ENCODE measurements around the gene MACROH2A1. TPM values are rescaled to one million over a fixed set of nuclear protein-coding genes. Genes with fewer than 3 reads are reported as not detected.

MACROH2A1 gene
- total RNA-seq, 1 donor from 2014 or later = 190 TPM

DNA sequence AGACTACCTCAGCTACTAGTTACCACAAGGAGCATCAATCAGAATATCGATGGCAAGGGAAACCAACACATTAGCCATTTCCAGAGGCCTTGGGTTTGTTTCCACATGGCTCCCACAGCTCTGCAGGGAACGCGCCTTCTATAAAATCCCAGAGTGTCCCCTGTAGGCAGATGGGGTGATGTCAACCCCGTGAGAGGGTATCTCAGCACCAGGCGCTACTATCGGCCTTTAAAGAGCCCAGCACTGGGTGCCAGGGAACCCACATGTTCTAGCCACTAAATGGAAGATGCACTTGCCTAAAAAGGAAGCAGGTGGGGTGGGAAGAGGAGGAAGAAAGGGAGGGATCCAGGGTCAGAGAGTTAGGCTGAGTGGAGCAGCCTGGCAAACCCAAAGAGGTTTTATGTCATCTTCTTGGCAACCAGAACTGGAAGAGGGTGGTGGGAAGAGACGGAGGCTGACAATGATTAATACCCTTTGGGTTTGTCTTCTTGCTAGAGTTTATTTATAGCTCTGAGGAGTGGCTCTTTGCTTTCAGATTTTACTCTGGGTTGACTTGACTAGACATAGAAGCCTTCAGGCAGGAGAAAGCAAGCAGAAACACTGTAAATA lies 19.9 kb downstream of the MACROH2A1 start:
- DNase-seq (ENCODE audit: extremely low spot score in 2 of 2) = no peak
- TF ChIP-seq POLR2A (IDR thresholded peaks at IDR 0.05) (no peak), POLR2AphosphoS5 (IDR thresholded peaks at IDR 0.05; ENCODE audit: insufficient read depth in 1 of 2, low read depth in 1 of 2) (peak in 1 of 2 donors; percentile 35)
- TF ChIP-seq, protein P1, sequence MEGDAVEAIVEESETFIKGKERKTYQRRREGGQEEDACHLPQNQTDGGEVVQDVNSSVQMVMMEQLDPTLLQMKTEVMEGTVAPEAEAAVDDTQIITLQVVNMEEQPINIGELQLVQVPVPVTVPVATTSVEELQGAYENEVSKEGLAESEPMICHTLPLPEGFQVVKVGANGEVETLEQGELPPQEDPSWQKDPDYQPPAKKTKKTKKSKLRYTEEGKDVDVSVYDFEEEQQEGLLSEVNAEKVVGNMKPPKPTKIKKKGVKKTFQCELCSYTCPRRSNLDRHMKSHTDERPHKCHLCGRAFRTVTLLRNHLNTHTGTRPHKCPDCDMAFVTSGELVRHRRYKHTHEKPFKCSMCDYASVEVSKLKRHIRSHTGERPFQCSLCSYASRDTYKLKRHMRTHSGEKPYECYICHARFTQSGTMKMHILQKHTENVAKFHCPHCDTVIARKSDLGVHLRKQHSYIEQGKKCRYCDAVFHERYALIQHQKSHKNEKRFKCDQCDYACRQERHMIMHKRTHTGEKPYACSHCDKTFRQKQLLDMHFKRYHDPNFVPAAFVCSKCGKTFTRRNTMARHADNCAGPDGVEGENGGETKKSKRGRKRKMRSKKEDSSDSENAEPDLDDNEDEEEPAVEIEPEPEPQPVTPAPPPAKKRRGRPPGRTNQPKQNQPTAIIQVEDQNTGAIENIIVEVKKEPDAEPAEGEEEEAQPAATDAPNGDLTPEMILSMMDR (IDR thresholded peaks at IDR 0.05) = no peak
- H3K27me3 ChIP-seq = no peaks in the 10 kb centered on the region
- peak overlapping the region; percentile 41 for H3K27ac ChIP-seq
- intact Hi-C loops (cut with DNase I) = no loop called here
- H3K4me3 ChIP-seq = no peak overlapping the region
- H3K4me1 ChIP-seq = peaks cover 24% of the 10 kb centered on the region
- no peaks in the 10 kb centered on the region for H3K9me3 ChIP-seq
- H3K36me3 ChIP-seq = peaks cover 0 to 39% of the 10 kb centered on the region in 2 donors

DNA sequence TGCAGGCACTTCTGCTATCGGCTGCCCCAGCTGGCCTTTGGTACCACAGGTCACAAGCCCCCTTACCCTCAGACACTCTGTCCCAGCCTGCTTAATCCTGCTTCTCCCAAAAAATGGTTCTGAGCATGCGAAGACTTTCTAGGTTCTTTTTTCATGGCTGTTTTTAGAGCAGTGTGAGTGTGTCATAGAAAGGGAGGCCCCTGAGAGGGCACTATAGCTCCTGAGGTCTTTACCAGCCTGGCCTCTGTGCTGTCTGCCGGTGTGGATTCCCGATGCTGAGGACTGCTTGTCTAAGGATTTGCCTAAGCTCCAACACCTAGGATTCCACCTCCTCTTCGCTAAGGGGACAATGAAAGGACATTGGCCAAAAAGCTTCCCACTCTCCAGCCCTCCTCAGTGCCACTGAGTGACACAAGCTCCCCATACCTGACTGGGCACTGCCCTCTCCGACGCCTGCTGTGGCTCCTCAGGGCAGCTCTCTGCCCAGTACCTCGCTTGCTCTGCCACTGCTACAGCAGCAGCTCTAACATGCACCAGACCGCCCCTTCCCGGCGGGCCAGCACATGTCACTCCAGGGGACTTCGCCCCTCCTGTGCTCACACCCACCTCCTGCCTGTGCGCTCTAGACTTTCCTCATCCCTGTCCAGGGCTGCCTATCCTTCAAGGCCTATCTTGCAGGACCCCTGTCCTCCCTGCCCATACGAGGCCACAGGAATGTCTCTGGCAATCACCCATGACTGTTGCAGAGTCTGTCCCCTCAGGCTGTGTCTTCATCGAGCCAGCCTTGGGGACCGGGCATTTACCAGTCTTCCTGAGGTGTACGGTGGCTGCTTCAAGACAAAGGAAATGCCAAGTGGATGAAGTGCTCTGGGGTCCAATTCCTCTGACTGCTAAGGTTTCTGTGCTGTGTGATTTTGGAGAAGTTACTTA lies 21.0 kb downstream of the MACROH2A1 start:
- Histone ChIP-seq H3K27me3 (no peaks in the 10 kb centered on the region), H3K4me1 (peaks cover 31% of the 10 kb centered on the region), H3K36me3 (peaks cover 0 to 41% of the 10 kb centered on the region in 2 donors), H3K27ac (no peak overlapping the region), H3K4me3 (no peak overlapping the region), H3K9me3 (no peaks in the 10 kb centered on the region)
- intact Hi-C loops (cut with DNase I) = no loop called here
- DNase-seq (ENCODE audit: extremely low spot score in 2 of 2) = no peak
- TF ChIP-seq, protein P1 (IDR thresholded peaks at IDR 0.05) = no peak
- TF ChIP-seq POLR2AphosphoS5 (IDR thresholded peaks at IDR 0.05; ENCODE audit: insufficient read depth in 1 of 2, low read depth in 1 of 2) = no peak
- TF ChIP-seq POLR2A (IDR thresholded peaks at IDR 0.05) = no peak

DNA sequence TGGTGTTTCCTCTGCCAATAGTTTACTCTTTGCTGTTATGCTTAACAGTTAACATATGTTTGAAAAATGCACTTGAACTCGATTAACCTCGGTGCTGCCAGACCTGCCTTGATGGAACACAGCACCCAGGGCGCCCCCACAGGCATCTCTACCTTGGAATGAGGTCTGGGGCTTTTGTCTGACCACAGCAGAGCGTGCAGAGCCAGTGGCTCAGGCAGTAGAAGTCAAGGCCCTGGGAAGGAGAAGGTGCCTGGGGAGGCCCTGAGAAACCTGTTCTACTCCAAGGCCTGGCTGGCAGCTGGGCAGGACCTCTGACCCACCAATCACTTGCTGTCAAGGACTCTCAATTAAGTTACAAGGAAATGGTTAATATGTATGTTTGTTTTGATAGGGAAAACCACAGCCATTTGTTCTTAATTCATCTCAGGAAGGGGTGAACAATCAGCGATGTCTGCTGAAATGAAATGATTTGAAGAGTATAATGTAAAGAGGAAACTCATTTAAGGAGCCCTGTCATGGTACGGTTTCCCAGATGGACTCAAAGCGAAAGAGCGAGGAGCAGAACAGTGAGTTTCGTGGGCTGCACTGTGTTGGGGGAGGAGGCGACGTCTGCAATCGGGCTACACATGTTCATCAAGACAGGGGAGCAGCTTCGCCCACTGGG lies 21.9 kb downstream of the MACROH2A1 start:
- no peak overlapping the region for H3K27ac ChIP-seq
- TF ChIP-seq POLR2A (IDR thresholded peaks at IDR 0.05) (no peak), POLR2AphosphoS5 (IDR thresholded peaks at IDR 0.05; ENCODE audit: insufficient read depth in 1 of 2, low read depth in 1 of 2) (no peak)
- TF ChIP-seq, protein P1 (IDR thresholded peaks at IDR 0.05) = no peak
- H3K4me1 ChIP-seq = peaks cover 35% of the 10 kb centered on the region
- H3K27me3 ChIP-seq = no peaks in the 10 kb centered on the region
- no peak overlapping the region for H3K4me3 ChIP-seq
- intact Hi-C loops (cut with DNase I) = no loop called here
- no peak for DNase-seq (ENCODE audit: extremely low spot score in 2 of 2)
- peaks cover 0 to 41% of the 10 kb centered on the region in 2 donors for H3K36me3 ChIP-seq
- H3K9me3 ChIP-seq = no peaks in the 10 kb centered on the region

DNA sequence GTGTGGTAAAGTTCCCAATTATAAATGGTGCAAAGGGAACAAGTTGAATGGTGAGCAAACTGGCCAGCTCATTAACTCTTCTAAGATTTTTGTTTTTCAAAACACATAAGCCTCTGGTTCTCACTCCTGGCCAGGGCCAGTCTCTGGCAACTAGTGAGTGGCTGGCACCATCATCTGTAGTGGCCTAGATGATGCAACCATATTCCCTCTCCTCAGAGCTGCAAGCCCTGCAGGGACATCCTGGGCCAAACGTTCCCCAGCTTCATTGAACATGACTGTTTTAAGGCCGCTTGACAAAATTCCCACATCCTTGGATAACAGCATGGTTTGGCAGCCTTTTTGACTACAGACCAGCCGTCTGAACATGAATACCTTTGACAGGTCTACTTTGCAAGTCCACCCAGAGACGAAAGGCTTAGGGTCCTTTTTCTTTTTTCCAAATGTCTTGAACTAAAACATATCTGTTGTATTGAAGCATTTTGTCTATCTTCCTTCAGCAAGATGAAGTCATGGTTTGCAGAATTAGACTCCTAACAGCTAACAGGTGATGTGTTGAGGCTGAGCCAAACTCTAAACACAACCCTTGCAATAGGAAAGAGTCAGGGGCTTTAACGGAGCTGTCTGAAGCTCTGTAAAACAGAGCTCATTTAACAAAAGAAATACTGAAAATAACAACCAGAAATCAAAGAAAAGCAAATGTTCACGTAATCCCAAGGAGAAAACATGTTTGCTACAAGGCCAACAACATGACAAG lies 23.8 kb downstream of the MACROH2A1 start:
- no peaks in the 10 kb centered on the region for H3K27me3 ChIP-seq
- H3K4me1 ChIP-seq = peaks cover 32% of the 10 kb centered on the region
- intact Hi-C loops (cut with DNase I) = no loop called here
- no peaks in the 10 kb centered on the region for H3K9me3 ChIP-seq
- TF ChIP-seq, protein P1 (IDR thresholded peaks at IDR 0.05) = no peak
- TF ChIP-seq POLR2A (IDR thresholded peaks at IDR 0.05) (no peak), POLR2AphosphoS5 (IDR thresholded peaks at IDR 0.05; ENCODE audit: insufficient read depth in 1 of 2, low read depth in 1 of 2) (no peak)
- no peak overlapping the region for H3K4me3 ChIP-seq
- peaks cover 0 to 38% of the 10 kb centered on the region in 2 donors for H3K36me3 ChIP-seq
- DNase-seq (ENCODE audit: extremely low spot score in 2 of 2) = no peak
- no peak overlapping the region for H3K27ac ChIP-seq

Measured in vagina (tissue), 2 donors.